Measurements from ENCODE around the gene IQSEC1. TPM values are rescaled to one million over a fixed set of nuclear protein-coding genes. Genes with fewer than 3 reads are reported as not detected.

IQSEC1 gene
- total and polyA plus RNA-seq, 7 donors: 2.5 to 39.1 (median 23.9) TPM

DNA sequence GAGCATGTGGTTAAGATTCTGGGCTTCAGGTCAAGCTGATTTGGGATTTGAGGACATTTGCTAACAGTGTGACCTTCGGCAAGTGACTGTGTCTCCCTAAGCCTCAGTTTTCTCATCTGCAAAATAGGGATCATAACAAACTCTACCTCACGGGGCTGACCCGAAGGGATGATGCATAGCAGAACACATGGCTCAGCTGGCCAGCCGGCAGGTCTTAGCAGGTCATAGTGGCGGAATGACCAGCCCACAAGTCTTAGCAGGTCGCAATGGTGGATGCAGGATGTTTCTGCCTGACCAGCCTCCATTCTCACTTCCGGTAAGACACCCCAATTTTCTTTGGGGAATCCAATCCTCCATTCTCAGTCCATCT, 63.3 kb downstream of the IQSEC1 start:
- H3K36me3 ChIP-seq: no peaks in the 10 kb centered on the region
- no peak for DNase-seq
- TF ChIP-seq, protein P1, sequence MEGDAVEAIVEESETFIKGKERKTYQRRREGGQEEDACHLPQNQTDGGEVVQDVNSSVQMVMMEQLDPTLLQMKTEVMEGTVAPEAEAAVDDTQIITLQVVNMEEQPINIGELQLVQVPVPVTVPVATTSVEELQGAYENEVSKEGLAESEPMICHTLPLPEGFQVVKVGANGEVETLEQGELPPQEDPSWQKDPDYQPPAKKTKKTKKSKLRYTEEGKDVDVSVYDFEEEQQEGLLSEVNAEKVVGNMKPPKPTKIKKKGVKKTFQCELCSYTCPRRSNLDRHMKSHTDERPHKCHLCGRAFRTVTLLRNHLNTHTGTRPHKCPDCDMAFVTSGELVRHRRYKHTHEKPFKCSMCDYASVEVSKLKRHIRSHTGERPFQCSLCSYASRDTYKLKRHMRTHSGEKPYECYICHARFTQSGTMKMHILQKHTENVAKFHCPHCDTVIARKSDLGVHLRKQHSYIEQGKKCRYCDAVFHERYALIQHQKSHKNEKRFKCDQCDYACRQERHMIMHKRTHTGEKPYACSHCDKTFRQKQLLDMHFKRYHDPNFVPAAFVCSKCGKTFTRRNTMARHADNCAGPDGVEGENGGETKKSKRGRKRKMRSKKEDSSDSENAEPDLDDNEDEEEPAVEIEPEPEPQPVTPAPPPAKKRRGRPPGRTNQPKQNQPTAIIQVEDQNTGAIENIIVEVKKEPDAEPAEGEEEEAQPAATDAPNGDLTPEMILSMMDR (IDR thresholded peaks at IDR 0.05): no peak
- no peak for TF ChIP-seq POLR2A (IDR thresholded peaks at IDR 0.05)
- no peak for TF ChIP-seq POLR2AphosphoS5 (IDR thresholded peaks at IDR 0.05)
- TF ChIP-seq EP300 (IDR thresholded peaks at IDR 0.05): no peak
- H3K27ac ChIP-seq: peak overlapping the region in 2 of 4 donors; percentile 24 to 34
- 93% methylated on average over 7 of the region's 7 CpGs for WGBS, 2 donors
- H3K9me3 ChIP-seq: no peaks in the 10 kb centered on the region
- no peak overlapping the region for H3K4me3 ChIP-seq
- no peaks in the 10 kb centered on the region for H3K4me1 ChIP-seq
- H3K27me3 ChIP-seq: no peaks in the 10 kb centered on the region
- intact Hi-C loops (cut with DNase I): no loop called here

DNA sequence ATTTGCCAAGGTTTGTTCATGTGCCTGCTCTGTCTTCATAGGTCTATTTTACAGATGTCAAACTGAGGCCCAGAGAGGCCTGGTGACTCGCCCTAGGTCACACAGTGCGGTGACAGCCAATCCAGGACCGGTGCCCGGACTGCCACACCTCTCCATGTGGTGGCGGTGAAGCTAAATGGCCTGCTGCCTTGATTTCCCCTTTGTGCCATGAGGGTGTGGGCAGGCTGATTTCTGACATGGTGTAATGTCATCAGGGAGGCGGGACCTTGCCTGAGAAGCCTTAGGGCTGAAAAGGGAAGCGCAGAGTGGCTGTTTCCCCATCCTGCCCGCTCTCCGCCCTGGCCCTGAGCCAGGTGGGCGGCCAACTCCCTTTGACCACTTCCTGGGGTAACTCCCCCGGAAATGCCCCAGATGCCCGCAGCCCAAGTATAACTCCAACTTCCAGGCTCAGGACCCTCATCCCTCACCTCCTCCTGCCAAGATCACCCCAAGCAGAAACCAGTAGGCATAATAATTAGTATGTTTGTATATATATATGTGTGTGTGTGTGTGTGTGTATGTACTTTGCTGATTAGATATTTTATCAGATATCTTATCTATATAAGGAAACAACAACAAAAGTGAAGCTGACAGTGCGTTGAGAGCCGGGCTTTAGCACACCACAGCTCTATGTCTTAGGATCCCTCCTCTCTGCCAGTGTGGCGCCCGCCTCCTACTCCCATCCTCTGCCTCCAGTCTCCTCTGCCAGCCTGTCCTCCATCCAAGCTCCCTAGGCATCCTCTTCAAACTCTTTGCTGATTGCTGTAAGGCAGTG, 63.9 kb downstream of the IQSEC1 start:
- intact Hi-C loops (cut with DNase I): no loop called here

DNA sequence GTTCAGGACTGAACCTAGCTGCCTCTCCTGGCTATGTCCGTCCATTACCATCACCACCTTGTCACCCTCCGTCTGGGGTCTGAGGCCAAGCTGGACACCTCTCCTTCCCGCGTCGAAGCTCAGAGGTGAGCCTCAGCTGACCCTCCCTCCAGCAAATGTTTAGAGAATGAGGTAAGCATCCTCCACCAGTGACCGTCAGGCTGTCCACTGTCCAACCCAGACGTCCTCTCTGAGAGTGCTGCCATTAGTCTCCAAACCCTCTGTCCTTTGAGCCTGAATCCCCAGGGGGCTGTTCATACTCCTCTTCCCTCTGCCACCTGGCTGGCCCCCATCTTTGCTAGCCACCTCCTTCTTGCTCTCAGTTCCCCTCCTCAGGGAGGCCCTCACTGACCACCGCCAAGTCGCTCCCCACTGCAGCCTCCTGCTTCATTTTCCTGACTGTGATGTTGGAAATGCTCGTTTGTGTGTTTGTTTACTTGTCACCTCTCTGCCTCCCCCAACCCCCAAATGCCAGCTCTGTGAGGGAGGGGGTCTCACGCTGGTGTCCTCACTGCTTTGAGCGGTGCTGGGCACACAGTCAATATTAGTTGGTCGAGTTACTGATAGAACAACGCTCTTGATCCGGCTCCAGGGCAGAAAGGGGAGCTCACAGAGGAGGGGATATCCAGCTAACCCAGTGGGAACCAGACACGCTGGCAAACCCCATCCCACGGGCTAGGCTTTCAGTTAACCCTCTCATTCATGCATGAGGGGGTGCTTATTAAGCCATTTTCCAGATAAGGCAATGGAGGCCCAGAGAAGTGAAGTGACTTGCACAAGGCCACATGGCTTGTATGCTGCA, 64.9 kb downstream of the IQSEC1 start:
- intact Hi-C loops (cut with DNase I): no loop called here
- no peak overlapping the region for H3K4me3 ChIP-seq
- H3K36me3 ChIP-seq: no peaks in the 10 kb centered on the region
- H3K27me3 ChIP-seq: no peaks in the 10 kb centered on the region
- 78 to 82% methylated on average over 17 of the region's 17 CpGs for WGBS, 2 donors
- H3K27ac ChIP-seq: no peak overlapping the region
- H3K4me1 ChIP-seq: no peaks in the 10 kb centered on the region
- H3K9me3 ChIP-seq: no peaks in the 10 kb centered on the region
- DNase-seq: peak; percentile 59
- TF ChIP-seq, protein P1 (IDR thresholded peaks at IDR 0.05): no peak
- TF ChIP-seq POLR2AphosphoS5 (IDR thresholded peaks at IDR 0.05): no peak
- TF ChIP-seq POLR2A (IDR thresholded peaks at IDR 0.05): no peak
- TF ChIP-seq EP300 (IDR thresholded peaks at IDR 0.05): no peak

More for the DNA sequence above, 63.9 kb downstream of the IQSEC1 start:
- DNase-seq: peak; percentile 84
- no peak overlapping the region for H3K4me3 ChIP-seq
- 34 to 53% methylated on average over 16 of the region's 16 CpGs for WGBS, 2 donors
- no peaks in the 10 kb centered on the region for H3K27me3 ChIP-seq
- peak overlapping the region in 2 of 4 donors; percentile 24 to 34 for H3K27ac ChIP-seq
- H3K4me1 ChIP-seq: no peaks in the 10 kb centered on the region
- no peaks in the 10 kb centered on the region for H3K36me3 ChIP-seq
- TF ChIP-seq, protein P1 (IDR thresholded peaks at IDR 0.05): no peak
- no peak for TF ChIP-seq POLR2A (IDR thresholded peaks at IDR 0.05)
- peak in 1 of 4 donors; percentile 24 for TF ChIP-seq POLR2AphosphoS5 (IDR thresholded peaks at IDR 0.05)
- H3K9me3 ChIP-seq: no peaks in the 10 kb centered on the region

DNA sequence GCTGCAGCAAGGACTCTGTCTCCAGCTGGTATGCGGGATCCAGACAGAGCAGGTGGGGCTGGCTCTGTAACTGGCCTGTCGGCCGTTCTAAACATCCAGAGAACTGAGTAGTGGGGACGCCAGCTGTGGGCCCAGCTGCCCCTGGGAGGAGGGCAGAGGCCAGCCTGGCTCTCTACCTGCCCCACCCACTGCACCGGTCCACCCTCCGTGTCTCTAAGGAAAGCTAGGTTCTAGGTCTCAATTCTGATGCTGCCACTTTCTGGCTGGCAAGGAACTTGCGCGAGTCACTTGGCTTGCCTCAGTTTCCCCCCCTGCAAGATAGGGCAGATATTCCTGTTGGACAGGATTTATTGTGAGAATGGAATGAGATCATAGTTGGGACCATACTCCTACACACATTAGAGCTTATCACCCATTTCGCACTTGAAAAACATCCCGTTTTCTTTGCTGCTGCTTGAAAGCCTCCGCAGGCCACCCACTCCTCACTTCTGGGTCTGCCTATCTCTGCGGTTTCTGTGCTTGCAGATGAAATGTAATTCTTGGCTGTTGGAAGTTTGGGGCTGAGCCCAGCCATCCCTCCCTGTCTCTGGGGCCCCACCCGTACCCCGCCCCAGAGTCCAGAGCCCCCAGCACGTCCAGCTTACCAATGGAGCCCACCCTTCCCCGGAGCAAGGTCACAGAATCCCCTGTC, 65.8 kb downstream of the IQSEC1 start:
- WGBS, 2 donors: 60 to 84% methylated on average over 16 of the region's 16 CpGs
- Histone ChIP-seq H3K36me3 (no peaks in the 10 kb centered on the region), H3K27me3 (no peaks in the 10 kb centered on the region), H3K4me1 (no peaks in the 10 kb centered on the region), H3K27ac (no peak overlapping the region), H3K9me3 (no peaks in the 10 kb centered on the region), H3K4me3 (no peak overlapping the region)
- intact Hi-C loops (cut with DNase I): no loop called here
- peak; percentile 59 for DNase-seq
- TF ChIP-seq, protein P1 (IDR thresholded peaks at IDR 0.05): no peak
- TF ChIP-seq POLR2AphosphoS5 (IDR thresholded peaks at IDR 0.05): no peak
- no peak for TF ChIP-seq EP300 (IDR thresholded peaks at IDR 0.05)
- no peak for TF ChIP-seq POLR2A (IDR thresholded peaks at IDR 0.05)

Measured in sigmoid colon (tissue), 7 donors.